Activated CD8-positive, alpha-beta memory T cell treated with anti-CD3 and anti-CD28 coated beads for 1 hour (primary cell): ENCODE data around the gene POU6F2.

Source experiments
- DNase-seq, 2 donors: peaks; one replicate each; pipeline ENCODE4 v3.0.0-alpha.2; 2020; ENCODE audit warnings: low read depth in 1 of 2; ENCODE audit errors: extremely low read depth in 1 of 2

POU6F2 gene

DNA sequence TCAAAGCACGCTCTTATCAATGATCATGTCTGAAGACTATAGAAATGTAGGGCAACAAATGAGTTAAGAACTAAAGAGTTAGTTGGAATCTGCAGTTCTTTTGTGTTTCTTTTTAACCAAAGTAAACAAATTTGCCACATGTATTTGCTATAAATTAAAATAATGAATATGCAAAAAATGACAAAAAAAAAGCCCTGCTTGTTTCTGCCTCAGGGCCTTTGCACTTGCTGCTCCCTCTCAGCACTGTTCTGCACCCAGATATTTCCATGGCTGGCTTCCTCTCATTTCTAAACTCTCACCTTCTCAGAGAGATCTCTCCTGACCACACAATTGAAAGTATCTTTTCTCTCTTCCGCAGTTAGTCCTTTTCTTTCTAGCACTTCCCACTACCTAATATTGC, 406.7 kb downstream of the POU6F2 start:
- DNase-seq, result no peak

DNA sequence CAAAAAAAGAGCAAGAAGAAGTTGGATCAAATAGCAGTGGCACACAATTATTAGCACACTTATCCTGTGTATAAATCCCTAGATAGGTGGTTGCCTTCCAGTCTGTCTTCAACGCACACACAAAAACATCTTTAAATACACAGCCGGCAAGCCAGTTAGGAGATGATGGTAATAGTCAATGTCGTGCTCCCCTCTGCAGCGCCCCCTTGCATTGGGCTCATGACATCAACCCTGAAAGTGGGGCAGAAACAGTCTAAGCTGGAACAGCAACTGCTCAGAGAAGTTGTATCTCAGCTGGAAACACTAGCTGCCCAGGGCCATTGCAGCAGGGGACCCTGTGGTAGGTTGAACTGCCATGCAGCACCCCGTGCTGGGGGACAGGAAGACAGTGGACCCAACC, 409.0 kb downstream of the POU6F2 start:
- DNase-seq, result no peak

DNA sequence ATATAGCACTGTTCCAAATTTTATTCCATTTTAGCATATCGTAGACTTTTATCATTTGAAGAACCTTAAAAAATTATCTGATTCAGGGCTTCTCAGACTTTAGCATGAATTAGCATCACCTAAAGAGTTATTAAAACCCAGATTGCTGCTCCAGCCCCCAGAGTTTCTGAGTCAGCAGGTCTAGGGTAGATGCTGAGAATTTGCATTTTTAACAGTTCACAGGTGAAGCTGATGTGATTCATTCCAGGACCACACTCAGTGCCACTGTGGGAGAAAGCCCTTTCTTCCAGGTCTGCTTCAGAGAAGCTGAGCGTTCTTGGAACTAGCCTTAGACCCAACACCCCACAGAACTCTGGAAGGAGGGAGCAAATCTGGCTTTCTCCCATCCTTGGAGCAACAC, 414.4 kb downstream of the POU6F2 start:
- DNase-seq, result no peak

GRCh38 chr7:39394105-39394680, 416.5 kb downstream of the POU6F2 start:
- no peak for DNase-seq

DNA sequence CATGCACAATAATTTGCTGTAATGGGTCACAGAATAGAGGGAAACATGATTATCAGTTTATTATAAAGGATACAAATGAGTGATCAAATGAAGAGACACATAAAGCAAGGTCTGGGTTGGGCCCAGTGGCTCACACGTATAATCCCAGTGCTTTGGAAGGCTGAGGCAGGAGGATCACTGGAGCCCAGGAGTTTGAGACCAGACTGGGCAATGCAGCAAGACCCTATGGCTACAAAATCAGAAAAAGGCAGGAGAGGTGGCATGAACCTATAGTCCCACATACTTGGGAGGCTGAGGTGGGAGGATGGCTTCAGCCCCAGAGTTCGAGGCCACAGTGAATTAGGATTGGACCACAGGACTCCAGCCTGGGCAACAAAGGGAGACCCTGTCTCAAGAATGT, 421.7 kb downstream of the POU6F2 start:
- no peak for DNase-seq

DNA sequence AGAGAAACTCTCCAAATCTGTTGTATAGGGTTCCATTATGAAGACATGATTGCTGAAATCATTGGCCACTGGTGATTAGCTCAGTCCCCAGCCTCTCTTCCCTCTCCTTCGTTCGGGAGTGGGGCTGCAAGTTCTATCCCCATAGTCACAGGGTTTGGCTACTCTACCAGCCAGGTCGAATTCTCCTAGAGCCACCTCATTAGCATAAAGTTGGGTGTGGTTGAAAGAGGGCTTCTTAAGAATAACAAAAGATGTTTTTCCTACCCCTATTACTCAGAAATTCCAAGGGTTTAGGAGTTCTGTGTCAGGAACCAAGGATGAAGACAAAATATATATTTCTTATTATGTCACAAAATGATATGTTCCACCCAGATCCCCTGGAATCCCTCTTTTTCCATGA, 422.3 kb downstream of the POU6F2 start:
- DNase-seq, result no peak

DNA sequence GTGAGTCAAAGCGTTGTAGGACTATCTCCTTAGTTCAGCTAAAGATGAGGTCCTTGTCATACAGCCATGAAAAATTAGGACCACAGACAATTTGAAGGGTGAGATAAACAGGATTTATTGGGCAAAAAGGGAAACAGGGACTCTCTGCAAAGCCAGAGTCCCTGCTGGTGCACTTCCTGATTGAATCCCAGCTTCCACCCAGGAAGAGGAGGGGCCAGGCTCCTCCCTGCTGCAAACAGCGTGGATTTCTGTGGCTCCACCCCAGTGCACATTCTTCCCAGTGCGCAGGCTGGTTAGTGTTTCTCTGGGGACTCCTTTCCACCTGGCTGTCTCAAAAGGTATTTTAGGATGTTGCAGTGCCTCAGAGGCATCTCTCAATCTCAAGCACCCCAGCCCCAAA, 423.1 kb downstream of the POU6F2 start:
- DNase-seq, result no peak

DNA sequence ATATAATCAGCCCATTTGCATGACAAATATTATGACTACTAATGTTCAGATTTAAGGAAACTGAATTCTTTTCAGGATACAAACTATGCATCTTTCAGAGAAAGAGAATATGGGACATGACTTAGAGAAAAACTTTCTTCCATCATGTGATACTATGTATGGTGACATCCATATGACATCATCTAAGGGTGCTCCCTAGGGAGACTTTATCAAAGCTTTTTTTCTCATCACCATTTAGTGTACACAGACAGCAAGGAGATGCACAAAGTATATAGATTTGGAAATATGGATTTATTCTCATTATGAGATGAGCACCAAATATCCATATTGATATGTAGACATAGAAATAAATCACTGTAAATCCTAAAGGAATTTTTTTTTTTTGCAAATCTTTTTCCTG, 424.3 kb downstream of the POU6F2 start:
- DNase-seq, result no peak

DNA sequence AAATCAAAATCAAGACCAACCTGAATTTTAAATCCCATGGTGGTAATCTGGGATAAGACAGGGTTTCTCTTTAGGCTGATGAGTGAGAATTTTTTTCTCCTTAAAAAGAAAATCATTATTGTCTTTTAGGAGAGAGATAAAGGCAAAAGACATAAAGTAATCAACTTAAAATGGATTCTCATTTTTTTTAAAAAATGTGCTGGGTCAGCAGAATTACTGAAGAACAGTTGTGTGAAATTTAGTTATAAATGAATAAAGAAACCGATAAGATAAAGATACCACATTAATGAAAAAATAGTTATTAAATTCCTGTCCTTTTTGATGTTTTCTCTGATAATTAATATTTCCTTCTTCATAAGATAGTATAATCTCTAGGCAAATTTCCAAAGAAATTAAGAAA, 427.2 kb downstream of the POU6F2 start:
- no peak for DNase-seq

- DNase-seq, result no peak
Observed at GRCh38 chr7:39405581-39405980, 427.9 kb downstream of the POU6F2 start.

- DNase-seq, result no peak
Observed at GRCh38 chr7:39406467-39406866, 428.8 kb downstream of the POU6F2 start.

DNA sequence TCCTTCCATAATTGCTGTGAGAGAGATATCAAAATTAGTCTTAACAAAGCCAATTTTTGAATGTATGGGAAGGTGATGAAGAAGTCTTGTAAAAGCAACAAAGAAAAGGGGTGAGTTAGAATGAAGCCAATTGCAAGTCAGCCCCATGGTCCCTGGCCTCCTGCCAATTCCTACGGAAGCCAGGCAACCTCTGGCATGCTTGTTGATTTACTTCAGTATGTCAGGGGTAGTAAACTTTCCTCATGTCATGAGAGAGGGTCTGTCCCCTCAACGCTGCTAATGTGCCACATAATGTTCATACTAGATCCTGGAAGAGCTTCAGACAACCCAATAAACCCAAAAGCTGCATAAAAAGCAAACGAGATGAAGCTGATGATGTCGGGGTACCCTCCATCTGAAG, 429.4 kb downstream of the POU6F2 start:
- DNase-seq, result no peak

DNA sequence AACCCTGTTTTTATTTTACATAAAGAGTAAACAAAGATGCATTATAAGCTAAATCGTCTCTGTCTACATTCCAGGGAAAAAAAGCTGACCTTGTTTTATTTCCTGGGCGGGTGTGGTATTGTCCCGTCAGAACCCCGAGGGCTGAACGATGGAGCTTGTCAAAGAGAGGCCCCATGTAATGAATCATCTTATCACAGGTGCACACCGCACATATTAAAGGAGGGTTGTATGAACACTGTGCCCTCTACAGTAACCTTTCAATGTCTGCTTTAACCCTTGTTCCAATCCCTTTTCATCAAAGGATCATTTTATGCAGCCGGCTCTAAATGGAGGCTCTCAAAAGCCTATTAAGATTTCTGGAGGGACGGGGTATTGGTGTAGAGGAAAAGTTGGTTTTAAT, 430.0 kb downstream of the POU6F2 start:
- no peak for DNase-seq

GRCh38 chr7:39408906-39409305, 431.2 kb downstream of the POU6F2 start:
- no peak for DNase-seq

GRCh38 chr7:39410582-39410981, 432.9 kb downstream of the POU6F2 start:
- DNase-seq, result no peak

GRCh38 chr7:39413636-39414223, 436.0 kb downstream of the POU6F2 start:
- no peak for DNase-seq

DNA sequence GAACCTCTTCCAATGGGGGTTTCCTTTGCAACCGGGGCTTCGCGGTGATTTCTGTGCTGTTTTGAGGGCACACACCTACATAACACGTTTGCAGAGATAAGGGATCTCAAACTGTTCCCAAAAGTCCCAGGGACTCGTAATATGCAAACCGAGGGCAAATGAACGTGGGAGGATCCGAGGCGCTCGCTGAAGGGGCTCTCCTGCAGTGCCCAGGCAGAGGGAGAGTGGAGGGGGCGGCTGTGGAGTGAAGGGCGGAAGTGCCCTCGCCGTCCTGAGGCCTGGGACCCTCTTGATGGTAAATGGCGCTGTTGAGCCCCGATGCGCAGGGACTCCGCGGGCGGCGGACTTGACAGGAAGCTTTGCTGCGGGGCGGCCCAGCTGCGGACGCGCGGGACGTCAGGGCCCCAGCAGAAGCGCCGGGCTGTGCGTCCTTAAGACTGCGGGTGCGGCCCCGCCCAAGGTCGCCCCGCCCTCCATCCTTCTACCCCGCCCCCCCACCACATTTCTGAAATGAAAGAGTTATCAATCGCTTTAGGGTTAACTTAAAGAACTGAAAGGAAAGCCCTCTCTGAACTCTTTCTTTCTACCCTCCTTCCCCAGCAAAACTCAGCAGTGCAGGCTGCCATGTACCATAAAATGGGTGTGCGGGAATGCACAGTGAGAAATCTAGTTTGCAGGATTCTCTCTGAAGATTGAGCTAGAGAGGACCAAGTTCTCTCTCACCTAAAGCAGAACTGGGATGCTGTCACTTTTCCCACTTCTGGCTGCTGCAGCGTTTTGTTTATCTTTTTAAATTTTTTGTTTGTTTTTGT, 436.7 kb downstream of the POU6F2 start:
- DNase-seq, result peak in 1 of 2 donors; percentile 8

GRCh38 chr7:39415091-39415787, 437.5 kb downstream of the POU6F2 start:
- DNase-seq, result no peak

DNA sequence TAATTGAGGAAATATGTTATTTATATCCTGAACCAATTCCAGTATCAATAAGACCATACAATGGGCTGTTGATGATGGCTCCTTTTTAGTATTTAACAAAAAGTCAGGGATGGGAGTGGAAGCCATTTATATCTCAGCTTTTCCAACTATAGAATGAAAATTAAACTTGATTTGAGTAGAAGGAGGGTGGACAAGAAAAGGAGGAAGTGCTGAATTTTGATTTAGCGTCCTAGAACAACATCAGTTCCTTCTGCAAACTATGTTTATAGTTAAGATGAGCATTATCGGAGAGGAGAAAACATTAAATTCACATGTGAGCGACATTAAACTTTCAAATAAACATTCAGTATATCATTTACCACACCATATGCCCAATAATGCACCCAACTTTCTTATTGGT, 439.2 kb downstream of the POU6F2 start:
- DNase-seq, result no peak

- no peak for DNase-seq
Observed at GRCh38 chr7:39417642-39418041, 439.9 kb downstream of the POU6F2 start.

DNA sequence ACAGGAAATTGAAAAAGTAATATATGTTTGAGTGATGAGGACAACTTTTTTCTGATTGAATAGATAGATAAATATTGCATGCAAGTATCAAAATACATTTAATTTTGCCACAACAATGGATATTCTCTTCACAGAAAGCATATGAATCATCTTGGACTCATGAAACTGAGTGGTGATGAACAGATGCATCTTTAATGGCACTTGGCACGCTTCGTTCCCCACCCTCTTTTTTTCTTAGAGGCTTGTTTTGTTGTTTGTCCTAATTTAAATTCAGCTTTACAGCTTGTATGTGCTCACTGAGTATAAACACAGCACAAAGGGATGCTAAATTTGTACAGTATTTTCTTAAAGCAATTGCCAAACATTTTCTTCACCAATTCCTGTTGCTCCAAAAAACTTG, 443.5 kb downstream of the POU6F2 start:
- no peak for DNase-seq

DNA sequence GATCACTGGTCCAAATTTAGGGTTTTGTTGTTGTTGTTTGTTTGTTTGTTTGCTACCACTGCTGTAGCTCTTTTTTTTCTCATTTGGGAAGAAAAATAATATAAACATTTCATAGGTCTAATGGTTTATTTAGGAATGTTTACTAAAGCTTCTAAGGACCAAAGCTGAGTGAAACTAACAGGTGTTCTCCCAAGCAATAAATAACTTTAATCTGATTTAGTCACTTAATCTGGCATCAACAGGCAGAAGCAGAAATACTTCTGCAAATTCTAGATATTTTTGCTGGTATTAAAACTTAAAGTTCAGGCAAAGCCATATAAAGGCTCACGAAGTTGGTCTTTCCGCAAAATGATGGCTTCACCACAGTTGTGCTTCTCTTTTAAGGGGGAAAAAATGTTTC, 444.0 kb downstream of the POU6F2 start:
- no peak for DNase-seq
